Skeletal muscle cell (primary cell): ENCODE results near the gene GDA.
"Not testable (repeated sequence)": the region's sequence is repeated elsewhere in the genome, so short reads cannot be mapped to it uniquely, and the experiment has no call there.

Source experiments
- DNase-seq: peaks from one replicate; pipeline ENCODE4 v3.0.0-alpha.2; 2010; ENCODE audit warnings: low read depth
- H3K4me3 ChIP-seq: 2 replicates; pipeline ENCODE4 v1.5.1; 2011; ENCODE audit warnings: low read depth, mild to moderate bottlenecking, control low read depth, low read length, moderate library complexity

GDA gene

GRCh38 chr9:72263572-72263971 is 114.3 kb downstream of the GDA start:
- DNase-seq, result no peak

GRCh38 chr9:72268961-72269360 is 119.7 kb downstream of the GDA start:
- no peak for DNase-seq
- no peak overlapping the region for H3K4me3 ChIP-seq

More at GRCh38 chr9:72263572-72263971, 114.3 kb downstream of the GDA start:
- H3K4me3 ChIP-seq, result no peak overlapping the region

DNA sequence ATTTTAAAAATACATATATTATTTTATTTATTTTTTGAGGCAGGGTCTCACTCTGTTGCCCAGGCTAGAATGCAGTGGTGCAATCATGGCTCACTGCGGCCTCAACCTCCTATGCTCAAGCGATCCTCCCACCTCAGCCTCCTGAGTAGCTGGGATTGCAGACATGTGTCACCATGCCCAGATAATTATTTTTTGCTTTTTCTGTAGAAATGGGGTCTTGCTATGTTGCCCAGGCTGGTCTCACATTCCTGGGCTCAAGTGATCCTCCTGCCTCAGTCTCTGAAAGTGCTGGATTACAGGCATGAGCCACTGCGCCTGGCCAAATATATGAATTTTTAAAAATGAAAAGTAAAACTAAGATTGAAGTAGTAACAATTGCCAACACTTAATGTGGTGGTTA is 121.1 kb downstream of the GDA start:
- H3K4me3 ChIP-seq, DNase-seq: not testable (repeated sequence)

GRCh38 chr9:72271613-72272478 is 122.6 kb downstream of the GDA start:
- no peak overlapping the region for H3K4me3 ChIP-seq
- DNase-seq, result no peak

DNA sequence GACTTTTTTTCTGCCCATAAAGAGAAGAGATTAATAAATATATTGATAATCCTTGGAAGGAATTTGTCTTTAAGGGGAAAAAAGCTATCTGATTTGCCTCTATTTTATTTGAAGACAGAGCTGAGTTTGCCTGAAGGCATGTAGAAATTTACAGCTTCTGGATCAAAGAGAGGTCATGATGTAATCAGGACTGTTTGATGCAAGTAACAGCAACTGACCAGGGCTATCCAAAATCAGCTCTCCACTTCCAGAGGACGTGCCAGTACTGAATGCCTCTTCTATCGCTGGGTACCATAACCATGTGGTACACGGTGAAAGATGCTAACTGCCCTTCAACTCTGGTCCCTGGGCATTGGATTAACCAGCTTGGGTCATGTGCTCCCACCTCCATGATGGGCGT is 125.2 kb downstream of the GDA start:
- no peak overlapping the region for H3K4me3 ChIP-seq

DNA sequence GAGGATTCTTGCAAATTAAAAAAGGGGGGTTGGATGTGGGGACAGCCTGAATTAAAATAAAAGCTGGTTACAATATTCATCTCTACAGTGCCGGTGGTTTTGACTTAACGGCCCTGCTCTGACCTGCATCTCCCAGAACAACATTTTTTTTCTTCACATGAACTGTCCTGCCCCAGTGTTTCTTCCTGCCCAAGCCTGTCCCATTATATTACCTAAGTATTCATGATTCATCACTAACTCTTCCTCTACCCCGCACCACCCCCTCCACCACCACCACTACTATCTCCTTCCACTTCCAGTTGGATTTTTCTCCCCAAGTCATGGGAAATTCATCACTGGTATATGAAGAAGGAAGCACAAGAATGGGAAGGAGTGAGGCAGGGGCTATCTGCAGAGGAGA is 125.7 kb downstream of the GDA start:
- no peak overlapping the region for H3K4me3 ChIP-seq
- DNase-seq, result no peak

More for the DNA sequence above, 125.2 kb downstream of the GDA start:
- no peak for DNase-seq

DNA sequence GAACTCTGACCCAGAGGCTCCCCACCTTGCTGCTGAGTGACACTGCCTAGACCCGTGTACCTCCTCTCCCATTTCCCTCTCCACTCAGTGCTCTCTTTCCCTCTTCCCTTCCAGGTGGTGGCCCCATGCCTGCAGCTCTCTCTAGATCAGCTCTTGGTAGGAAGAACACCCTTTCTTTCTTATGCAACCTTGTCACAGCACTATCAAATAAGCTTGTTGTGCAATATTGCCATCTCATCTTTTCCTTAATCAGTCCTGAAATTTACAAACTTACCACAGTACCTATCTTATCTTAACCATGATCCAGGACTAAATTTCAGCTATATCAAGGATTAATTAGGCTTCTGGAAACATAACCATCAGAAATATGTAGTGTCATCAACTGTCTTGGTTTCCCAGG is 127.2 kb downstream of the GDA start:
- no peak overlapping the region for H3K4me3 ChIP-seq
- no peak for DNase-seq

DNA sequence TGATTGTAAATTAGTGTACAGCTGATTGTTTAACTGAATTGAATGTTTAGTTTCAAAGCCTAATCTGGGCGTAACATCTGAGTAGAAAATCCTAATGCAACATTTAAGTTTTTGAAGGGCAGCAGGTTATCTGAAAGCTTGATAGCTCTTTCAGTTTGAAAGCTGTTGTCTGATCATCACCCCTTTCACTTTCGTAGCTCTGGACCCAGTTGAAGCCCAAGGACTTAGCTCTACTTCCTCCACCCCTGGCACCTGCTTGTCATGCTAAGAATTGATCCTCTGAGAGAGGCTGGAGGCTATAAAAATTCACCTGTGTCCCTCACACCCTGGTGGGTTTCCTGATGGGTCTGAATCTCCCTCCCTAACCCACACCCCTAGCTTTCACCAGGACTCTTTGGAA is 129.7 kb downstream of the GDA start:
- no peak overlapping the region for H3K4me3 ChIP-seq
- DNase-seq, result no peak

DNA sequence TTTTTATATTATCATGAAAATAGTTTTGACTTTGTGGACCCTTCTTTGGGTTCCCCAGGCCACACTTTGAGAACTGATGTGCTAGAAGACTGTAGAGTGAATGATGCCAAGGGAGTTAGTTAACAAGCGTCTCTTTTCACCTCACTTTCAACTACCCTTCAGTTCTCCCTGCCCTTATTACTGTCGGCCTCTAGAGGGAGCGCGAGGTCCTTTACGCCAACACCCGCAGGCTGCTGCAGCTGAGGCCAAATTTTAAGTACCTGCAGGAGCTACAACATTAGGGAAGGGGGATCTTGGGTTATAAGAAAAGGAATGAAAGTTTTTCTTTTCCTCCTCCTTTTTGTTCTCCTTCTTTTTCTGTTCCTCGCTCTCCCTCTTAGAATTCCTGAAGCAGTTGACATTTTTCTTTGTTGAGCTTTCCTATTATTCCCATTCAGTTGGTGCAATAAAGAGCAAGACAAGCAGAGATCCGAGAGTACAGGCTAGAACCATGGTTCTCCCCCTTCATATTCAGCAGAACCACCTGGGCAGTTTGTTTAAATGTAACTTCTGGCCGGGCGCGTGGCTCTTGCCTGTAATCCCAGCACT is 131.8 kb downstream of the GDA start:
- no peak overlapping the region for H3K4me3 ChIP-seq
- DNase-seq, result no peak

DNA sequence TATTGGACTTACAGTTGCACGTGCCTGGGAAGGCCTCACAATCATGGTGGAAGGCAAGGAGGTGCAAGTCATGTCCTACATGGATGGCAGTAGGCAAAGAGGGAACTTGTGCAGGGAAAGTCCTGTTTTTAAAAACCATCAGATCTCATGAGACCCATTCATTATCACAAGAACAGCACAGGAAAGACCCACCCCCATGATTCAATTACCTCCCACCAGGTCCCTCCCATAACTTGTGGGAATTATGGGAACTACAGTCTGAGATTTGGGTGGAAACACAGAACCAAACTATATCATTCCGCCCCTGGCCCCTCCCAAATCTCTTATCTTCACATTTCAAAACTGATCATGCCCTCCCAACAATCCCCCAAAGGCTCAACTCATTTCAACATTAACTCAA is 140.2 kb downstream of the GDA start:
- H3K4me3 ChIP-seq, result no peak overlapping the region
- DNase-seq, result no peak

- no peak overlapping the region for H3K4me3 ChIP-seq
- DNase-seq, result no peak
Observed at GRCh38 chr9:72290311-72290710, 141.1 kb downstream of the GDA start.

DNA sequence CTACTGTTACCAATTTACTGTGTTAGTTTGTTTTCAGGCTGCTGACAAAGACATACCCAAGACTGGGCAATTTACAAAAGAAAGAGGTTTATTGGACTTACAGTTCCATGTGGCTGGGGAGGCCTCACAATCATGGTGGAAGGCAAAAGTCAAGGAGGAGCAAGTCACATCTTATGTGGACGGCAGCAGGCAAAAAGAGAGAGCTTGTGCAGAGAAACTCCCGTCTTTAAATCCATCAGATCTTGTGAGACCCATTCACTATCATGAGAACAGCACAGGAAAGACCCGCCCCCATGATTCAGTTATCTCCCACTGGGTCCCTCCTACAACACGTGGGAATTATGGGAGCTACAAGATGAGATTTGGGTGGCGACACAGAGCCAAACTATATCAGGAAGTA is 142.3 kb downstream of the GDA start:
- DNase-seq, H3K4me3 ChIP-seq: not testable (repeated sequence)

DNA sequence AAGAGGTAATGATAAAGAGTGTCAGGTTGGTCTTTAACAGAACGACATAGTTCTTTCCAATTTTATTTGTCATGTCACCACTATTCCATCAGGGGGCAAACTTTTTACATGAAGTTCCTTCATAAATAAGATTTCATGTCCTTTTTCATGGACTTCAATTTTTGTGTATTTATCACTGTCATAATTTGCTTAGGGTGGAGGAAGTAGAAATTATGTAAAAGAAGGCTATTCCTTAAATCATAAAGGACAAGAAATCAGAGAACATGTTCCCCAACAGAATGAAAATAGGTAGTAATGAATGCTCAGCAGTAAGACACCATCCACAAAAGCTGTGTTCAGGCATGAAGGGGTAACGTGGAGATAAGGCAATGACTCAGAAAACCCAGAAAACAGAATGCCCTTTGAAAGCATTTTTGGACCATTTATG is 143.0 kb downstream of the GDA start:
- no peak overlapping the region for H3K4me3 ChIP-seq

GRCh38 chr9:72292874-72293607 is 143.8 kb downstream of the GDA start:
- H3K4me3 ChIP-seq, result no peak overlapping the region
- DNase-seq, result peak; percentile 98

More for the DNA sequence above, 143.0 kb downstream of the GDA start:
- no peak for DNase-seq

- no peak overlapping the region for H3K4me3 ChIP-seq
- no peak for DNase-seq
Observed at GRCh38 chr9:72294936-72295335, 145.7 kb downstream of the GDA start.

- no peak for DNase-seq
- no peak overlapping the region for H3K4me3 ChIP-seq
Observed at GRCh38 chr9:72297516-72297915, 148.3 kb downstream of the GDA start.

GRCh38 chr9:72299017-72299603 is 149.9 kb downstream of the GDA start:
- no peak for DNase-seq
- H3K4me3 ChIP-seq, result no peak overlapping the region

GRCh38 chr9:72300873-72301272 is 151.6 kb downstream of the GDA start:
- no peak for DNase-seq
- H3K4me3 ChIP-seq, result no peak overlapping the region
